NCI-H226 (cell line): Measurements from ENCODE around the gene RPLP1.

Experiments used
- DNase-seq: peaks from one replicate; pipeline ENCODE4 v3.0.0-alpha.2; 2015

Gene RPLP1

GRCh38 chr15:69499521-69500211 is 47.0 kb downstream of the RPLP1 start:
- no peak for DNase-seq

- no peak for DNase-seq
Measured at GRCh38 chr15:69500339-69500738, 47.7 kb downstream of the RPLP1 start.

GRCh38 chr15:69501456-69501855 is 48.8 kb downstream of the RPLP1 start:
- no peak for DNase-seq

- no peak for DNase-seq
Measured at GRCh38 chr15:69502470-69503045, 49.9 kb downstream of the RPLP1 start.

- DNase-seq, result no peak
Measured at GRCh38 chr15:69504352-69505040, 51.9 kb downstream of the RPLP1 start.
